HEK293 (cell line): ENCODE data around the gene TXLNA.
A peak's percentile ranks its signal among the peaks of the same experiment; 100 is the strongest.

Experiments
- GLIS2 ChIP-seq: fragments of 450-650 bp; formaldehyde crosslinking; IDR thresholded peaks from 2 replicates; pipeline ENCODE4 v1.5.1; 2016; ENCODE audit warnings: missing biosample characterization, missing genetic modification characterization
- HOXA7 ChIP-seq: sonication (generic); formaldehyde crosslinking; IDR thresholded peaks from 2 replicates; pipeline ENCODE4 v1.8.1; 2022; ENCODE audit warnings: missing genetic modification reagents, borderline replicate concordance
- KLF16 ChIP-seq: fragments of 450-650 bp; formaldehyde crosslinking; IDR thresholded peaks from 2 replicates; pipeline ENCODE4 v1.5.1; 2017; ENCODE audit warnings: missing biosample characterization, missing genetic modification characterization
- KLF7 ChIP-seq: fragments of 450-650 bp; formaldehyde crosslinking; IDR thresholded peaks from 2 replicates; pipeline ENCODE4 v1.5.1; 2016; ENCODE audit warnings: missing biosample characterization, missing genetic modification characterization, borderline replicate concordance
- KLF9 ChIP-seq: fragments of 450-650 bp; formaldehyde crosslinking; IDR thresholded peaks from 2 replicates; pipeline ENCODE4 v1.5.1; 2016; ENCODE audit warnings: missing biosample characterization, missing genetic modification characterization, low read depth
- PRDM6 ChIP-seq: fragments of 450-650 bp; formaldehyde crosslinking; IDR thresholded peaks from 2 replicates; pipeline ENCODE4 v1.5.1; 2017; ENCODE audit warnings: missing biosample characterization, missing genetic modification characterization
- SP3 ChIP-seq: fragments of 450-650 bp; formaldehyde crosslinking; IDR thresholded peaks from 2 replicates; pipeline ENCODE4 v1.5.1; 2016; ENCODE audit warnings: missing biosample characterization, missing genetic modification characterization
- ZBTB21 ChIP-seq: fragments of 450-650 bp; formaldehyde crosslinking; IDR thresholded peaks from 2 replicates; pipeline ENCODE4 v1.5.1; 2017; ENCODE audit warnings: missing biosample characterization, missing genetic modification characterization
- ZEB2 ChIP-seq: fragments of 450-650 bp; formaldehyde crosslinking; IDR thresholded peaks from 2 replicates; pipeline ENCODE4 v1.5.1; 2016; ENCODE audit warnings: missing biosample characterization, missing genetic modification characterization
- ZFHX2 ChIP-seq: fragments of 450-650 bp; formaldehyde crosslinking; conservative IDR thresholded peaks from 2 replicates; pipeline ENCODE4 v1.5.1; 2016; ENCODE audit warnings: missing biosample characterization, missing genetic modification characterization
- ZFP37 ChIP-seq: fragments of 450-650 bp; formaldehyde crosslinking; IDR thresholded peaks from 2 replicates; pipeline ENCODE4 v1.5.1; 2016; ENCODE audit warnings: missing biosample characterization, missing genetic modification characterization
- ZIC2 ChIP-seq: fragments of 450-650 bp; formaldehyde crosslinking; IDR thresholded peaks from 2 replicates; pipeline ENCODE4 v1.5.1; 2016; ENCODE audit warnings: missing biosample characterization, missing genetic modification characterization
- ZNF121 ChIP-seq: fragments of 450-650 bp; formaldehyde crosslinking; IDR thresholded peaks from 2 replicates; pipeline ENCODE4 v1.5.1; 2016; ENCODE audit warnings: missing biosample characterization, missing genetic modification characterization
- ZNF18 ChIP-seq: fragments of 450-650 bp; formaldehyde crosslinking; IDR thresholded peaks from 2 replicates; pipeline ENCODE4 v1.5.1; 2016; ENCODE audit warnings: missing biosample characterization, missing genetic modification characterization
- ZNF184 ChIP-seq: fragments of 450-650 bp; IDR thresholded peaks from 2 replicates; pipeline ENCODE4 v1.5.1; 2018; ENCODE audit warnings: missing biosample characterization, mild to moderate bottlenecking, missing genetic modification characterization
- ZNF2 ChIP-seq: fragments of 450-650 bp; formaldehyde crosslinking; IDR thresholded peaks from 2 replicates; pipeline ENCODE4 v1.5.1; 2016; ENCODE audit warnings: missing biosample characterization, missing genetic modification characterization
- ZNF239 ChIP-seq: fragments of 450-650 bp; formaldehyde crosslinking; IDR thresholded peaks from 2 replicates; pipeline ENCODE4 v1.5.1; 2016; ENCODE audit warnings: missing biosample characterization, missing genetic modification characterization
- ZNF26 ChIP-seq: fragments of 450-650 bp; formaldehyde crosslinking; IDR thresholded peaks from 2 replicates; pipeline ENCODE4 v1.5.1; 2016; ENCODE audit warnings: missing biosample characterization, missing genetic modification characterization
- ZNF335 ChIP-seq: fragments of 450-650 bp; formaldehyde crosslinking; conservative IDR thresholded peaks from 2 replicates; pipeline ENCODE4 v1.5.1; 2016; ENCODE audit warnings: missing biosample characterization, missing genetic modification characterization
- ZNF341 ChIP-seq: fragments of 450-650 bp; formaldehyde crosslinking; IDR thresholded peaks from 2 replicates; pipeline ENCODE4; 2016; ENCODE audit warnings: low read depth, missing biosample characterization, missing genetic modification characterization
- ZNF433 ChIP-seq: fragments of 450-650 bp; formaldehyde crosslinking; IDR thresholded peaks from 2 replicates; pipeline ENCODE4 v1.5.1; 2016; ENCODE audit warnings: missing biosample characterization, missing genetic modification characterization, low read depth
- ZNF558 ChIP-seq: fragments of 450-650 bp; formaldehyde crosslinking; IDR thresholded peaks from 2 replicates; pipeline ENCODE4 v1.5.1; 2016; ENCODE audit warnings: missing biosample characterization, missing genetic modification characterization
- ZNF600 ChIP-seq: fragments of 450-650 bp; formaldehyde crosslinking; IDR thresholded peaks from 2 replicates; pipeline ENCODE4 v1.5.1; 2016; ENCODE audit warnings: missing biosample characterization, missing genetic modification characterization
- ZNF660 ChIP-seq: fragments of 450-650 bp; IDR thresholded peaks from 2 replicates; pipeline ENCODE4 v1.5.1; 2018; ENCODE audit warnings: missing biosample characterization, mild to moderate bottlenecking, missing genetic modification characterization
- ZNF670 ChIP-seq: fragments of 450-650 bp; formaldehyde crosslinking; IDR thresholded peaks from 2 replicates; pipeline ENCODE4 v1.5.1; 2016; ENCODE audit warnings: missing biosample characterization, missing genetic modification characterization, low read depth
- ZNF707 ChIP-seq: fragments of 450-650 bp; formaldehyde crosslinking; IDR thresholded peaks from 2 replicates; pipeline ENCODE4 v1.5.1; 2016; ENCODE audit warnings: missing biosample characterization, missing genetic modification characterization
- ZNF76 ChIP-seq: fragments of 450-650 bp; formaldehyde crosslinking; IDR thresholded peaks from 2 replicates; pipeline ENCODE4; 2016; ENCODE audit warnings: low read depth, missing biosample characterization, missing genetic modification characterization, borderline replicate concordance
- ZNF830 ChIP-seq: fragments of 450-650 bp; IDR thresholded peaks from 2 replicates; pipeline ENCODE4 v1.5.0; 2018; ENCODE audit warnings: missing biosample characterization, missing genetic modification characterization, low read depth, mild to moderate bottlenecking, moderate library complexity
- TF ChIP-seq, protein P1 (sequence below): fragments of 450-650 bp; formaldehyde crosslinking; IDR thresholded peaks from 2 replicates; pipeline ENCODE4 v1.5.1; 2016; ENCODE audit warnings: missing biosample characterization, missing genetic modification characterization

Gene TXLNA

GRCh38 chr1:32205401-32206370 is 26.2 kb downstream of the TXLNA start, which contains the start of gene IQCC (continued):
- TF ChIP-seq ZNF18, result 0 out of 2 replicates have a peak, but pooled peaks have one; percentile 16
- 0 out of 2 replicates have a peak, but pooled peaks have one; percentile 26 for TF ChIP-seq ZNF660 (tag by site-specific recombination)
- peak; percentile 96 for TF ChIP-seq ZFHX2 (tag by site-specific recombination)
- 0 out of 2 replicates have a peak, but pooled peaks have one; percentile 27 for TF ChIP-seq KLF7 (tag by site-specific recombination)
- TF ChIP-seq KLF16, result peak; percentile 57; the same call in 1 of the 2 replicates
- no peak for TF ChIP-seq ZNF26 (tag by site-specific recombination)
- TF ChIP-seq GLIS2 (tag by site-specific recombination), result peak; percentile 44; the same call in 1 of the 2 replicates
- 0 out of 2 replicates have a peak, but pooled peaks have one; percentile 27 for TF ChIP-seq ZNF121 (tag by site-specific recombination)
- peak; percentile 47 for TF ChIP-seq ZNF2
- no peak for TF ChIP-seq PRDM6 (tag by site-specific recombination)
- peak; percentile 51 for TF ChIP-seq ZBTB21 (tag by site-specific recombination)
- peak; percentile 78 for TF ChIP-seq ZNF600 (tag by site-specific recombination)
- TF ChIP-seq HOXA7 (CRISPR knock-in tag), result no peak
- TF ChIP-seq ZNF558 (tag by site-specific recombination), result no peak
- no peak for TF ChIP-seq ZNF433 (tag by site-specific recombination)
- 0 out of 2 replicates have a peak, but pooled peaks have one; percentile 34 for TF ChIP-seq ZNF239 (tag by site-specific recombination)
- 0 out of 2 replicates have a peak, but pooled peaks have one; percentile 35 for TF ChIP-seq KLF9 (tag by site-specific recombination)
- peak; percentile 9; the same call in 1 of the 2 replicates for TF ChIP-seq SP3 (tag by site-specific recombination)
- peak; percentile 30; the same call in 1 of the 2 replicates for TF ChIP-seq ZIC2
- TF ChIP-seq ZNF76, result peak; percentile 34; the same call in 1 of the 2 replicates
- TF ChIP-seq ZNF707 (tag by site-specific recombination), result no peak
- no peak for TF ChIP-seq ZNF670 (tag by site-specific recombination)
- TF ChIP-seq, protein P1, sequence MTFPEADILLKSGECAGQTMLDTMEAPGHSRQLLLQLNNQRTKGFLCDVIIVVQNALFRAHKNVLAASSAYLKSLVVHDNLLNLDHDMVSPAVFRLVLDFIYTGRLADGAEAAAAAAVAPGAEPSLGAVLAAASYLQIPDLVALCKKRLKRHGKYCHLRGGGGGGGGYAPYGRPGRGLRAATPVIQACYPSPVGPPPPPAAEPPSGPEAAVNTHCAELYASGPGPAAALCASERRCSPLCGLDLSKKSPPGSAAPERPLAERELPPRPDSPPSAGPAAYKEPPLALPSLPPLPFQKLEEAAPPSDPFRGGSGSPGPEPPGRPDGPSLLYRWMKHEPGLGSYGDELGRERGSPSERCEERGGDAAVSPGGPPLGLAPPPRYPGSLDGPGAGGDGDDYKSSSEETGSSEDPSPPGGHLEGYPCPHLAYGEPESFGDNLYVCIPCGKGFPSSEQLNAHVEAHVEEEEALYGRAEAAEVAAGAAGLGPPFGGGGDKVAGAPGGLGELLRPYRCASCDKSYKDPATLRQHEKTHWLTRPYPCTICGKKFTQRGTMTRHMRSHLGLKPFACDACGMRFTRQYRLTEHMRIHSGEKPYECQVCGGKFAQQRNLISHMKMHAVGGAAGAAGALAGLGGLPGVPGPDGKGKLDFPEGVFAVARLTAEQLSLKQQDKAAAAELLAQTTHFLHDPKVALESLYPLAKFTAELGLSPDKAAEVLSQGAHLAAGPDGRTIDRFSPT (tag by site-specific recombination), result peak; percentile 80
- TF ChIP-seq ZNF341, result 0 out of 2 replicates have a peak, but pooled peaks have one; percentile 13
- no peak for TF ChIP-seq ZNF830 (tag by site-specific recombination)
- TF ChIP-seq ZFP37, result peak; percentile 71; the same call in 1 of the 2 replicates
- peak; percentile 87 for TF ChIP-seq ZNF335 (tag by site-specific recombination)
- TF ChIP-seq ZEB2 (tag by site-specific recombination), result peak; percentile 73
- no peak for TF ChIP-seq ZNF184
